HEK293 (cell line): ENCODE measurements around the gene GALNT11.

ENCODE experiments used
- CTCF ChIA-PET: fragments of 350-600 bp; formaldehyde crosslinking; extraction: SDS; loops from one replicate; lab custom pipeline; 2021; ENCODE audit warnings: antibody characterized with exemption; lab: Yijun Ruan, JAX
- POLR2A ChIA-PET: fragments of 300-600 bp; formaldehyde crosslinking; extraction: SDS; loops from one replicate; lab custom pipeline; 2020; ENCODE audit warnings: antibody characterized with exemption, inconsistent platforms; lab: Yijun Ruan, JAX
- H3K27ac ChIP-seq: fragments of 200-500 bp; sonication (Bioruptor generic); 2 replicates; pipeline ENCODE4 v1.5.1; 2014; ENCODE audit warnings: low read depth, low read length, control low read depth, inconsistent platforms; ENCODE audit errors: extremely low read depth
- H3K36me3 ChIP-seq, 2 experiments: fragments of 200-500 bp in 1 of 2; sonication (Bioruptor generic) in 1 of 2; 1 replicate in 1 of 2; 2 replicates in 1 of 2; pipeline ENCODE4 v1.5.1; 2014 to 2017; ENCODE audit warnings: inconsistent platforms in 2 of 2, low read length in 2 of 2; ENCODE audit not compliant: control insufficient read depth in 2 of 2, insufficient read depth in 1 of 2
- H3K4me1 ChIP-seq: fragments of 200-500 bp; sonication (Bioruptor generic); 2 replicates; pipeline ENCODE4 v1.5.1; 2014; ENCODE audit warnings: mild to moderate bottlenecking, low read length, inconsistent platforms; ENCODE audit not compliant: control insufficient read depth, insufficient read depth
- H3K4me3 ChIP-seq: 2 replicates; pipeline ENCODE4 v1.5.1; 2011; ENCODE audit warnings: low read depth, mild to moderate bottlenecking, control low read depth, low read length, moderate library complexity
- H3K9me3 ChIP-seq: fragments of 200-500 bp; sonication (Bioruptor generic); 2 replicates; pipeline ENCODE4 v1.5.1; 2014; ENCODE audit warnings: low read depth, low read length, inconsistent platforms; ENCODE audit not compliant: control insufficient read depth, insufficient read depth
- GLI4 ChIP-seq: fragments of 450-650 bp; formaldehyde crosslinking; IDR thresholded peaks from 2 replicates; pipeline ENCODE4 v1.5.1; 2016; ENCODE audit warnings: missing biosample characterization, missing genetic modification characterization
- KLF8 ChIP-seq: fragments of 450-650 bp; formaldehyde crosslinking; IDR thresholded peaks from 2 replicates; pipeline ENCODE4 v1.5.1; 2016; ENCODE audit warnings: missing biosample characterization, missing genetic modification characterization
- PBX3 ChIP-seq: sonication (generic); formaldehyde crosslinking; IDR thresholded peaks from 2 replicates; pipeline ENCODE4 v1.8.1; 2022; ENCODE audit warnings: mild to moderate bottlenecking, moderate library complexity, missing genetic modification reagents
- SP2 ChIP-seq: fragments of 450-650 bp; formaldehyde crosslinking; IDR thresholded peaks from 2 replicates; pipeline ENCODE4 v1.5.1; 2016; ENCODE audit warnings: missing biosample characterization, missing genetic modification characterization
- SP7 ChIP-seq: fragments of 450-650 bp; formaldehyde crosslinking; IDR thresholded peaks from 2 replicates; pipeline ENCODE4 v1.5.1; 2016; ENCODE audit warnings: missing biosample characterization, missing genetic modification characterization
- WT1 ChIP-seq: fragments of 450-650 bp; formaldehyde crosslinking; IDR thresholded peaks from 2 replicates; pipeline ENCODE4 v1.5.1; 2016; ENCODE audit warnings: missing biosample characterization, missing genetic modification characterization
- ZBTB20 ChIP-seq: fragments of 450-650 bp; formaldehyde crosslinking; IDR thresholded peaks from 2 replicates; pipeline ENCODE4 v1.5.1; 2016; ENCODE audit warnings: missing biosample characterization, missing genetic modification characterization
- ZBTB6 ChIP-seq: fragments of 450-650 bp; formaldehyde crosslinking; IDR thresholded peaks from 2 replicates; pipeline ENCODE4 v1.5.1; 2017; ENCODE audit warnings: missing biosample characterization, missing genetic modification characterization
- ZFP37 ChIP-seq: fragments of 450-650 bp; formaldehyde crosslinking; IDR thresholded peaks from 2 replicates; pipeline ENCODE4 v1.5.1; 2016; ENCODE audit warnings: missing biosample characterization, missing genetic modification characterization
- ZNF138 ChIP-seq: fragments of 450-650 bp; formaldehyde crosslinking; IDR thresholded peaks from 2 replicates; pipeline ENCODE4 v1.5.1; 2016; ENCODE audit warnings: missing biosample characterization, missing genetic modification characterization, borderline replicate concordance
- ZNF16 ChIP-seq: fragments of 450-650 bp; formaldehyde crosslinking; IDR thresholded peaks from 2 replicates; pipeline ENCODE4 v1.5.1; 2016; ENCODE audit warnings: low read depth, missing biosample characterization, missing genetic modification characterization
- ZNF24 ChIP-seq: fragments of 450-650 bp; formaldehyde crosslinking; IDR thresholded peaks from 2 replicates; pipeline ENCODE4 v1.5.1; 2016; ENCODE audit warnings: missing biosample characterization, missing genetic modification characterization
- ZNF335 ChIP-seq: fragments of 450-650 bp; formaldehyde crosslinking; conservative IDR thresholded peaks from 2 replicates; pipeline ENCODE4 v1.5.1; 2016; ENCODE audit warnings: missing biosample characterization, missing genetic modification characterization
- ZNF341 ChIP-seq: fragments of 450-650 bp; formaldehyde crosslinking; IDR thresholded peaks from 2 replicates; pipeline ENCODE4; 2016; ENCODE audit warnings: low read depth, missing biosample characterization, missing genetic modification characterization
- ZNF350 ChIP-seq: fragments of 450-650 bp; formaldehyde crosslinking; IDR thresholded peaks from 2 replicates; pipeline ENCODE4 v1.5.0; 2017; ENCODE audit warnings: missing biosample characterization, mild to moderate bottlenecking, missing genetic modification characterization
- ZNF404 ChIP-seq: fragments of 450-650 bp; formaldehyde crosslinking; IDR thresholded peaks from 2 replicates; pipeline ENCODE4 v1.5.1; 2017; ENCODE audit warnings: missing biosample characterization, missing genetic modification characterization
- ZNF501 ChIP-seq: fragments of 450-650 bp; formaldehyde crosslinking; IDR thresholded peaks from 2 replicates; pipeline ENCODE4 v1.5.1; 2016; ENCODE audit warnings: missing biosample characterization, missing genetic modification characterization
- ZNF544 ChIP-seq: fragments of 450-650 bp; formaldehyde crosslinking; IDR thresholded peaks from 2 replicates; pipeline ENCODE4 v1.5.0; 2017; ENCODE audit warnings: missing biosample characterization, missing genetic modification characterization
- ZNF555 ChIP-seq: fragments of 450-650 bp; formaldehyde crosslinking; conservative IDR thresholded peaks from 2 replicates; pipeline ENCODE4 v1.5.1; 2017; ENCODE audit warnings: missing biosample characterization, mild to moderate bottlenecking, missing genetic modification characterization, inconsistent platforms
- ZNF585B ChIP-seq: fragments of 450-650 bp; formaldehyde crosslinking; IDR thresholded peaks from 2 replicates; pipeline ENCODE4 v1.5.1; 2016; ENCODE audit warnings: missing biosample characterization, missing genetic modification characterization
- ZNF596 ChIP-seq: fragments of 450-650 bp; IDR thresholded peaks from 2 replicates; pipeline ENCODE4 v1.5.0; 2018; ENCODE audit warnings: missing biosample characterization, mild to moderate bottlenecking, missing genetic modification characterization, moderate library complexity
- ZNF600 ChIP-seq: fragments of 450-650 bp; formaldehyde crosslinking; IDR thresholded peaks from 2 replicates; pipeline ENCODE4 v1.5.1; 2016; ENCODE audit warnings: missing biosample characterization, missing genetic modification characterization
- ZNF629 ChIP-seq: fragments of 450-650 bp; formaldehyde crosslinking; IDR thresholded peaks from 2 replicates; pipeline ENCODE4 v1.5.1; 2017; ENCODE audit warnings: missing biosample characterization, missing genetic modification characterization
- ZNF660 ChIP-seq: fragments of 450-650 bp; IDR thresholded peaks from 2 replicates; pipeline ENCODE4 v1.5.1; 2018; ENCODE audit warnings: missing biosample characterization, mild to moderate bottlenecking, missing genetic modification characterization
- ZNF692 ChIP-seq: fragments of 450-650 bp; formaldehyde crosslinking; IDR thresholded peaks from 2 replicates; pipeline ENCODE4 v1.5.1; 2016; ENCODE audit warnings: missing biosample characterization, missing genetic modification characterization
- ZSCAN18 ChIP-seq: fragments of 450-650 bp; formaldehyde crosslinking; IDR thresholded peaks from 2 replicates; pipeline ENCODE4 v1.5.1; 2016; ENCODE audit warnings: missing biosample characterization, missing genetic modification characterization
- ZSCAN30 ChIP-seq: fragments of 450-650 bp; IDR thresholded peaks from 2 replicates; pipeline ENCODE4 v1.5.1; 2018; ENCODE audit warnings: missing biosample characterization, mild to moderate bottlenecking, missing genetic modification characterization, moderate library complexity
- ZXDB ChIP-seq: fragments of 450-650 bp; formaldehyde crosslinking; IDR thresholded peaks from 2 replicates; pipeline ENCODE4 v1.5.1; 2016; ENCODE audit warnings: missing biosample characterization, missing genetic modification characterization

Gene GALNT11

GRCh38 chr7:152025077-152025936 lies at the start of gene GALNT11 (continued):
- TF ChIP-seq SP2 (tag by site-specific recombination) (no peak; the same call in 1 of the 2 replicates), ZSCAN18 (no peak), ZNF16 (tag by site-specific recombination) (no peak), SP7 (peak; percentile 80), GLI4 (tag by site-specific recombination) (0 out of 2 replicates have a peak, but pooled peaks have one; percentile 38), ZNF501 (peak; percentile 87), ZNF350 (tag by site-specific recombination) (no peak), ZNF544 (tag by site-specific recombination) (no peak), ZNF692 (peak; percentile 80), ZNF341 (peak; percentile 17; the same call in 1 of the 2 replicates), ZSCAN30 (peak; percentile 28), ZNF660 (0 out of 2 replicates have a peak, but pooled peaks have one; percentile 64), ZNF24 (tag by site-specific recombination) (peak; percentile 36; the same call in 1 of the 2 replicates), PBX3 (CRISPR knock-in tag) (0 out of 2 replicates have a peak, but pooled peaks have one; percentile 75), ZNF138 (no peak), ZFP37 (tag by site-specific recombination) (peak; percentile 86; the same call in 1 of the 2 replicates), ZNF404 (tag by site-specific recombination) (no peak), ZNF585B (tag by site-specific recombination) (no peak), ZNF555 (tag by site-specific recombination) (no peak), ZXDB (peak; percentile 48; the same call in 1 of the 2 replicates), WT1 (tag by site-specific recombination) (0 out of 2 replicates have a peak, but pooled peaks have one; percentile 28), ZBTB20 (tag by site-specific recombination) (peak; percentile 52; the same call in 1 of the 2 replicates), ZBTB6 (peak; percentile 75)

GRCh38 chr7:151978616-151979015 lies 46.9 kb upstream of the GALNT11 start:
- no peak overlapping the region for H3K4me3 ChIP-seq
- no peaks in the 10 kb centered on the region for H3K9me3 ChIP-seq
- no peak for TF ChIP-seq ZNF596
- 0 out of 2 replicates have a peak, but pooled peaks have one; percentile 27 for TF ChIP-seq KLF8 (tag by site-specific recombination)
- peak; percentile 75 for TF ChIP-seq SP7
- 0 out of 2 replicates have a peak, but pooled peaks have one; percentile 21 for TF ChIP-seq ZNF335 (tag by site-specific recombination)
- no peak for TF ChIP-seq ZNF600 (tag by site-specific recombination)
- peak; percentile 51; the same call in 1 of the 2 replicates for TF ChIP-seq ZNF629 (tag by site-specific recombination)
- POLR2A ChIA-PET, result no interaction called here
- H3K36me3 ChIP-seq, result no peaks in the 10 kb centered on the region
- CTCF ChIA-PET, result no interaction called here
- H3K27ac ChIP-seq, result no peak overlapping the region
- H3K4me1 ChIP-seq, result no peaks in the 10 kb centered on the region
